HG02943 (cell line): ENCODE measurements around the gene BST1.
A peak's percentile ranks its signal among the peaks of the same experiment; 100 is the strongest.

Source experiments
- ATAC-seq: cut with Tn5 transposase; IDR thresholded peaks from one replicate; pipeline ENCODE4 v1.9.1; 2021; ENCODE audit warnings: mild to moderate bottlenecking, low read depth, moderate library complexity; ENCODE audit not compliant: unreplicated experiment

BST1 gene

DNA sequence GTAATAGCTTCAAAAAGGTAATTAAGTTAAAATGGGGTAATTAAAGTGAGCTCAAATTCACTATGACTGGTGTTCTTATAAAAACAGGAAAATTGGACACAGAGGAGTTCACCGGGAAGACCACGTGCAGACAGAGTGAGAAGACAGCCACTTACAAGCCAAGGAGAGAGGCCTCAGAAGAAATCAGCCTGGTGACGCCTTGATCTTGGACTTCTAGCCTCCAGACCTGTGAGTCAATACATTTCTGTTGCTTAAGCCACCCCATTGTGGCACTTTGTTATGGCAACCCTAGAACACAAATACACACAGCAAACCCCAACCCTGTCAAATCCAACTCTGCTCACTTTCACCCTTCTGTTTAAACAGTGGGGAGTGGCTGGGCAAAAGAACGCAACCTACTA, 71.2 kb downstream of the BST1 start:
- ATAC-seq: no peak

DNA sequence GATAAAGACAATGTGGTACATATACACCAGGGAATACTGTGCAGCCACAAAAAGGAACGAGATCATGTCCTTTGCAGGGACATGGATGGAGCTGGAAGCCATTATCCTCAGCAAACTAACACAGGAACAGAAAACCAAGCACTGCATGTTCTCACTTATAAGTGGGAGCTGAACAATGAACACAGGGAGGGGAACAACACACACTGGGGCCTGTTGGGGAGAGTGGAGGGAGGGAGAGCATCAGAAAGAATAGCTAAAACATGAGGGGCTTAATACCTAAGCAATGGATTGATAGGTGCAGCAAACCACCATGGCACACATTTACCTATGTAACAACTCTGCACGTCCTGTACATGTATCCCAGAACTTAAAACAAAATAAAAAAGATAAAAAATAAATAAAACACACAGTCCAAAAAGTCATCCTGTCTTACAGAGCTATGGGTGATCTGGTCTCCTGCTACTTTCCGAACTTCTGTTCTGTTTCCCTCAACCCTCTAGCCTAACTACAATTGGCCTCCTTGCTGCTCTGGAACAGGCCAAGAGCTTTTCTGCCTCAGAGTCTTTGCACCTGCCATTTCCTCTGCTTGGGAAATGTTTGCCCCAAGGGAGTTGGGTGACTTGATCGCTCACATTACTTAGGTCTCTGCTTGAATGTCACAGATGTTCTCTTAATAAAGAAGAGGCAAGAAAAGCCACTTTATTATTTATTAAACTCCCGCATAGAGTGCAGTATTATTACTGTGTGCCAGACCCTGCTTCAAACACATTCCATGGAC, 74.2 kb downstream of the BST1 start:
- ATAC-seq: no peak

DNA sequence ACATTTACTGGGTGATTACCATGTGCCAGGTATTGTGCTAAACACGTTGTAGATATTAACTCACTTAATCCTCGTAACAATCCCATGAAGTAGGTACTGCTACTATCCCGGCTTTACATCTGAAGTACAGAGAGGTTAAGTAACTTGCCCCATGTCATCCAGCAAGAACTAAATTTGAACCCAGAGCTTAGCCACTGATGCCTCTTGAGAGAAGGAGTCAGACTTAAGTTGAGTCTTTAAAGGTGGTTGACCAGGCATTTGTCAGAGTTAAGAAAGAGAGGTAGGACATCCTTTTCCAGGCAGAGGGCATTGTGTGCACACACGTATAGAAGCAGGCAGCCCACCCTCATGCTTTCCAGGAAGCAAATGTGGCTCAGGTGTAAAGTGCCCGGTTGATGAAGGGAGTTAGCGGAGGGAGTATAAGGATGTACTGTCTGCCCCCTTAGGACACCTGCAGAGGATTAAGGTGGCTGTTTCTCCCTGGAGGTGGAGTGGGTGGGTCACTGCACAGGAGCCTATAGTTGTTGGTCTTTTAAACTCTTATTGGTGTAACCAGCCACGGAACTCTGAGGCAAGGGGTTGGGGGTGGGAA, 74.9 kb downstream of the BST1 start:
- ATAC-seq: no peak

DNA sequence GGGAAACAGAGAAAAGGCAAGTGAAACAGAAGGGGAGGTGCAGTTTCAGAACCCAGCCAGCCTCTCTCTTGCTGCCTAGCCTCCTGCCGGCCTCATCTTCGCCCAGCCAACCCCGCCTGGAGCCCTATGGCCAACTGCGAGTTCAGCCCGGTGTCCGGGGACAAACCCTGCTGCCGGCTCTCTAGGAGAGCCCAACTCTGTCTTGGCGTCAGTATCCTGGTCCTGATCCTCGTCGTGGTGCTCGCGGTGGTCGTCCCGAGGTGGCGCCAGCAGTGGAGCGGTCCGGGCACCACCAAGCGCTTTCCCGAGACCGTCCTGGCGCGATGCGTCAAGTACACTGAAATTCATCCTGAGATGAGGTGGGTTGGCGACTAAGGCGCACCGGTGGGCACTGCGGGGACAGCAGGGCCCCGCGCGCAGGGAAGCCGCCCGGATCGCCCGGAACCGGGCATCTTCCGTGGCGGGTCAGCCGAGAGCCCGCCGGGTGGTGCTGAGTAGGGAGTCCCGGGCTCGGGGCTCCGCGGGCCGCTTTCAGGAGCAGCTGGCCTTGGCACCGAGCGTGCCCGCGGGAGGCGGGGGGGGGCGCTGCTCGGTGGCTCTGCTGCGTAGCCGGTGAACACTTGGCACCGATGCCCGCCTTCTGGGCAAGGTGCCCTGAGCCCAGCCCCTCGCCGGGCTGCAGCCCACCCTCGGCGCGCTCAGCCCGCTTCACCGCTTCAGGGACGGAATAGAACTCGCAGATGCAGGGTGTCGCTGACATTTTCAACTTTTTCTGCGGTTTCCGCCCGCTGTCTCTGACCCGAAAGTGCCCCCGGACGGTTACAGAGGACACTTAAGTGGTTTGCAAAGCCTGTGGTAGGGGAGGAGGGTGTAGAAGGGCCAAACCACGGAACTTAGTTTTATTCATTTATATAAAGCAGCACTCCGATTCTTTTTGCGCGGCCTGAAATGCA, 75.7 kb downstream of the BST1 start, which contains the start of gene CD38:
Gene CD38, plus strand, starts transcription at position 40 of the 953 bp plus-strand sequence. Its CDS starts 87 bp downstream, at position 127.
- ATAC-seq: peak; percentile 75

DNA sequence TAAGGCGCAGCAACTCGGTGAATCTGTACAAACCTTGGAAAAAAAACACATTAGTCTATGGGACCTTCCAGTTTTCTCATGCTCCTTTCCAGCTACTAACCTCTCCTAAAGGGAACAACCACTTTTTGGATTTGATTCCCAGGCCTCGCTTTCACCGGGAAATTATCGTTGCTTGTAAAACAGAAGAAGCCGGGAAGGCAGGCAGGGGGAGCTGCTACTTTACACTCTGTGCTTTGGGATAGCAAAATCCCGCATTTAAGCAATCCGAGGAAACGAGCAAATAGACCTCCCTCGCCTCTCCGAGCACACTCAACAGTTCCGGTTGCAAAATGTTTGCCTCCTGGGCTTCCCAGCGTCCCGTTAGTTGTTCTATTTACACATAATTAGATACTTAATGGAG, 76.4 kb downstream of the BST1 start:
- no peak for ATAC-seq

DNA sequence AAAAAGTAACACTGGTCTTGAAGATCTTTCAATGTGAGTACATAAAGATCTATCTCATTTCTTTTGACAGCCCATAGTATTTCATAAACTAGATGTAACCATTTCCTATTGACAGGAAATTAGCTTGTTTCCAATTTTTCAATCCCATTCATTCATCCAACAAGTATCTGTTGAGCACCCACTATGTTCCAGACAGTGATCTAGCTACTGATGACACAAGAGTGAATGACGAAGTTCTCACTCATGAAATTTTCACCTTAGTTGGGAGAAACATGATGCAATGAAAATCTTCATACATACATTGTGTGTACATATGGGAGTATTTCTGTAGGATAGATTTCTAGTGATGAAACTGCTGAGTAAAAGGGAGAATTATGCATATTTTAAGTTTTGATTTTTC, 76.9 kb downstream of the BST1 start:
- ATAC-seq: no peak

DNA sequence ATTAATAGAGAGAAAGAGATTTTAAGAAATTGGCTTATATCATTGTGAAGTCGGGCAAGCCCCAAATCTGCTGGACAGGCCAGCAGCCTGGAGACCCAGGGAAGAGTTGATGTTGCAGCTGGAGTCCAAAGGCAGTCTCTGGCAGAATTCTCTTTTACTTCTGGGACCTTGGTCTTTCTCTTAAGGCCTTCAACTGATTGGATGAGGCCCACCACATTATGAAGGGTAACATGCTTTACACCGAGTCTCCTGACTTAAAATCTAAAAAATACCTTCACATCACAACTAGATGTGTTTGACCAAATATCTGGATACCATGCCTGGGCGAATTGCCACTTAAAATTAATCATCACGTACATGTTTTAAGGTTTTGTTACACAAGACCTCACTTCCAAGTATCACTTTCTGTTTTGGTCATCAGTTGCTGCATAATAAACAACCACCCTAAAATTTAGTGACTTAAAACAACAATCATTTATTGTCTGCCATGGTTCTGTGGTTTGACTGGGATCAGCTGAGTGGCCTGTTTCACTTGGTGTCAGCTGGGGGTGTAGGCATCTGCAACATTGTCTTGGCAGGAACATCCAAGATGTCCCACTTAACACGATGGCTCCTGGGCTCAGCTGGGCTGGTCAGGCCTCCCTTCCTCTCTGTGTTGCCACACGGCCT, 78.7 kb downstream of the BST1 start:
- no peak for ATAC-seq
